GM12873 (cell line): Measurements from ENCODE around the gene JAKMIP1.

Experiments used
- CTCF ChIP-seq: IDR thresholded peaks from 2 replicates; pipeline ENCODE4 v1.5.1; 2012; ENCODE audit warnings: low read depth, mild to moderate bottlenecking, moderate library complexity, low read length, control low read depth; ENCODE audit not compliant: insufficient read depth; ENCODE audit errors: missing control alignments

JAKMIP1 gene

GRCh38 chr4:6239968-6240367 is 39.6 kb upstream of the JAKMIP1 start:
- no peak for TF ChIP-seq CTCF

GRCh38 chr4:6239486-6239885 is 39.1 kb upstream of the JAKMIP1 start:
- TF ChIP-seq CTCF: no peak

GRCh38 chr4:6236816-6237390 is 36.6 kb upstream of the JAKMIP1 start:
- TF ChIP-seq CTCF: no peak

- no peak for TF ChIP-seq CTCF
Observed at GRCh38 chr4:6235901-6236640, 35.7 kb upstream of the JAKMIP1 start.

GRCh38 chr4:6235012-6235411 is 34.7 kb upstream of the JAKMIP1 start:
- TF ChIP-seq CTCF: no peak

GRCh38 chr4:6233929-6234328 is 33.6 kb upstream of the JAKMIP1 start:
- TF ChIP-seq CTCF: no peak

GRCh38 chr4:6232836-6233785 is 32.8 kb upstream of the JAKMIP1 start:
- TF ChIP-seq CTCF: no peak
